Caco-2 (cell line): ENCODE results near the gene PPP1R13B. TPM values are rescaled to one million over a fixed set of nuclear protein-coding genes. Genes with fewer than 3 reads are reported as not detected.
A peak's percentile ranks its signal among the peaks of the same experiment; 100 is the strongest.

Experiments used
- BruUV-seq: library from RNA; stranded (reverse); fragments of 400-500 nt; replicated peaks from 2 replicates; lab custom pipeline; 2021; lab: Mats Ljungman, UMichigan
- CTCF ChIA-PET: fragments of 300-600 bp; sonication (Branson Sonifier 250); formaldehyde crosslinking; loops from one replicate; lab custom pipeline; 2022; ENCODE audit warnings: antibody characterized with exemption; lab: Charles Lee
- POLR2A ChIA-PET: fragments of 300-600 bp; sonication (Branson Sonifier 250); formaldehyde crosslinking; loops from one replicate; lab custom pipeline; 2022; ENCODE audit warnings: antibody characterized with exemption; lab: Charles Lee
- DNase-seq, 2 experiments: peaks; one replicate each; pipeline versions ENCODE4 v3.0.0 to v3.0.0-alpha.2; 2020 to 2022
- H3K27me3 ChIP-seq: replicated peaks from 2 replicates; pipeline ENCODE4 v1.6.0; 2011; ENCODE audit warnings: low read length; ENCODE audit not compliant: control insufficient read depth, insufficient read depth
- H3K36me3 ChIP-seq: 2 replicates; pipeline ENCODE4 v1.5.1; 2011; ENCODE audit warnings: low read length; ENCODE audit not compliant: control insufficient read depth, insufficient read depth
- H3K4me1 ChIP-seq: fragments of 250-450 bp; sonication (Bioruptor Pico); 2 replicates; pipeline ENCODE4 v1.5.1; 2020; ENCODE audit warnings: mild to moderate bottlenecking
- H3K4me3 ChIP-seq: 2 replicates; pipeline ENCODE4 v1.5.1; 2011; ENCODE audit warnings: low read depth, mild to moderate bottlenecking, control low read depth, low read length
- H3K9me3 ChIP-seq: fragments of 250-450 bp; sonication (Bioruptor Pico); 2 replicates; pipeline ENCODE4 v1.5.1; 2020; ENCODE audit warnings: mild to moderate bottlenecking, moderate library complexity
- H3K27ac Mint-ChIP-seq: one replicate; pipeline ENCODE4 v1.8.0; 2022; ENCODE audit warnings: mixed read lengths; ENCODE audit not compliant: unreplicated experiment
- H3K27me3 Mint-ChIP-seq: one replicate; pipeline ENCODE4 v1.8.0; 2022; ENCODE audit warnings: mixed read lengths; ENCODE audit not compliant: insufficient read depth, unreplicated experiment
- H3K36me3 Mint-ChIP-seq: one replicate; pipeline ENCODE4 v1.8.0; 2022; ENCODE audit warnings: mild to moderate bottlenecking, mixed read lengths; ENCODE audit not compliant: insufficient read depth, unreplicated experiment
- H3K4me1 Mint-ChIP-seq: one replicate; pipeline ENCODE4 v1.8.0; 2022; ENCODE audit warnings: low read depth, mixed read lengths; ENCODE audit not compliant: unreplicated experiment
- H3K4me3 Mint-ChIP-seq: one replicate; pipeline ENCODE4 v1.8.0; 2022; ENCODE audit warnings: mild to moderate bottlenecking, moderate library complexity, mixed read lengths; ENCODE audit not compliant: unreplicated experiment
- H3K9me3 Mint-ChIP-seq: one replicate; pipeline ENCODE4 v1.8.0; 2022; ENCODE audit warnings: mixed read lengths; ENCODE audit not compliant: unreplicated experiment
- CTCF ChIP-seq, 2 experiments: fragments of 200-600 bp in 1 of 2; IDR thresholded peaks; 1 replicate in 1 of 2; 2 replicates in 1 of 2; pipeline versions ENCODE4 v1.5.1 to v1.8.0; 2011 to 2022; ENCODE audit warnings: antibody characterized with exemption in 1 of 2, control low read depth in 1 of 2, inconsistent platforms in 1 of 2, low read depth in 1 of 2, low read length in 1 of 2, mild to moderate bottlenecking in 1 of 2, moderate library complexity in 1 of 2; ENCODE audit not compliant: insufficient read depth in 1 of 2, severe bottlenecking in 1 of 2, unreplicated experiment in 1 of 2
- intact Hi-C: fragments of 100-400 bp; cut with micrococcal nuclease; formaldehyde crosslinking; loops from one replicate; pipeline ENCODE4 v1.10.0; 2022; ENCODE audit not compliant: unreplicated experiment
- total RNA-seq: library from RNA; stranded (reverse); gene quantifications from 2 replicates; pipeline ENCODE4 v1.2.3, GENCODE V29; 2022

PPP1R13B gene
- total RNA-seq, 1 experiment from 2014 or later: 15.8 TPM

GRCh38 chr14:103825101-103825500, 22.3 kb downstream of the PPP1R13B start:
- no peaks in the 10 kb centered on the region for H3K36me3 ChIP-seq
- H3K4me3 Mint-ChIP-seq: no peak overlapping the region
- intact Hi-C loops: no loop called here
- H3K27ac Mint-ChIP-seq: peak overlapping the region; percentile 51
- peaks cover 9% of the 10 kb centered on the region for H3K4me1 Mint-ChIP-seq
- no peaks in the 10 kb centered on the region for H3K9me3 Mint-ChIP-seq
- DNase-seq: no peak
- no peaks in the 10 kb centered on the region for H3K36me3 Mint-ChIP-seq
- ChIA-PET POLR2A (interaction anchor here (0.5 to 0.6 kb wide), 2 partner anchors 55 to 954 kb away, joined by 3 to 9 read pairs; no protein-coding TSS in a partner anchor), CTCF (interaction anchor here (0.6 to 1.5 kb wide), 8 partner anchors 13 to 255 kb away, joined by 3 to 12 read pairs (median 4); no protein-coding TSS in a partner anchor)
- TF ChIP-seq CTCF (IDR thresholded peaks at IDR 0.05; ENCODE audit: insufficient read depth in 1 of 2, low read depth in 1 of 2, low read length in 1 of 2, severe bottlenecking in 1 of 2, unreplicated experiment in 1 of 2): no peak
- peaks cover 9% of the 10 kb centered on the region; the same call in 1 of the 2 replicates for H3K4me1 ChIP-seq
- no peaks in the 10 kb centered on the region for H3K27me3 Mint-ChIP-seq
- H3K4me3 ChIP-seq: no peak overlapping the region
- no TSS peak for BruUV-seq
- H3K9me3 ChIP-seq: no peaks in the 10 kb centered on the region
- H3K27me3 ChIP-seq: no peaks in the 10 kb centered on the region

DNA sequence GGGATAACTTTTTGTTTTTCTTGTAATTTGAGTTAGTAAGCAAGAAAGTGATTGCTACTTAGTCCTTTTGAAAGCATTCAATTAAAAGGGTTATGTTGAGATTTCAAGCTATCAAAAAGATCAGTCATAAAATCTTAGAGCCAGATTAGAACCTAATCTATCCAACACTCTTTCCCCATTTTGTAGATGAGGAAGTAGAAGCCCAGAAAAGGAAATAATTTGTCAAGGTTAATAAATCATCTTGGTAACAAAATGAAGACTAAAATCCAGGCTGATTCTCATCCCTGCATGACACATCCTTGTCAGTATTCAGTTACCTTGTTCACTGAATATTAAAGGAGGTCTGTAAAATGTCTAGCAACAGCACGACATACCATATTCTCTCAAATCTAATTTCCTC, 26.5 kb downstream of the PPP1R13B start:
- no peaks in the 10 kb centered on the region for H3K9me3 Mint-ChIP-seq
- no TSS peak for BruUV-seq

GRCh38 chr14:103820382-103820781, 27.0 kb downstream of the PPP1R13B start:
- ChIA-PET CTCF (interaction anchor here (0.7 to 1.4 kb wide), 2 partner anchors 12 to 1270 kb away, joined by 3 to 4 read pairs; no protein-coding TSS in a partner anchor), POLR2A (no interaction called here)
- no peak for TF ChIP-seq CTCF (IDR thresholded peaks at IDR 0.05; ENCODE audit: insufficient read depth in 1 of 2, low read depth in 1 of 2, low read length in 1 of 2, severe bottlenecking in 1 of 2, unreplicated experiment in 1 of 2)
- no peaks in the 10 kb centered on the region for H3K27me3 Mint-ChIP-seq
- H3K9me3 Mint-ChIP-seq: no peaks in the 10 kb centered on the region
- no peaks in the 10 kb centered on the region for H3K36me3 Mint-ChIP-seq
- Histone ChIP-seq H3K4me3 (no peak overlapping the region), H3K27me3 (no peaks in the 10 kb centered on the region), H3K36me3 (no peaks in the 10 kb centered on the region), H3K4me1 (peaks cover 7% of the 10 kb centered on the region; the same call in 1 of the 2 replicates), H3K9me3 (no peaks in the 10 kb centered on the region)
- intact Hi-C loops: no loop called here
- BruUV-seq: no TSS peak
- no peak overlapping the region for H3K27ac Mint-ChIP-seq
- no peak for DNase-seq
- H3K4me1 Mint-ChIP-seq: peaks cover 8% of the 10 kb centered on the region
- H3K4me3 Mint-ChIP-seq: no peak overlapping the region

More for the DNA sequence above, 26.5 kb downstream of the PPP1R13B start:
- ChIA-PET CTCF (interaction anchor here (0.6 to 1.4 kb wide), 3 partner anchors 13 to 1269 kb away, joined by 3 to 4 read pairs (median 4); no protein-coding TSS in a partner anchor), POLR2A (no interaction called here)
- H3K27me3 Mint-ChIP-seq: no peaks in the 10 kb centered on the region
- intact Hi-C loops: no loop called here
- H3K27ac Mint-ChIP-seq: no peak overlapping the region
- H3K4me3 Mint-ChIP-seq: no peak overlapping the region
- no peak overlapping the region for H3K4me3 ChIP-seq
- no peaks in the 10 kb centered on the region for H3K36me3 ChIP-seq
- peaks cover 9% of the 10 kb centered on the region; the same call in 1 of the 2 replicates for H3K4me1 ChIP-seq
- no peak for TF ChIP-seq CTCF (IDR thresholded peaks at IDR 0.05; ENCODE audit: insufficient read depth in 1 of 2, low read depth in 1 of 2, low read length in 1 of 2, severe bottlenecking in 1 of 2, unreplicated experiment in 1 of 2)
- H3K36me3 Mint-ChIP-seq: no peaks in the 10 kb centered on the region
- DNase-seq: no peak
- peaks cover 9% of the 10 kb centered on the region for H3K4me1 Mint-ChIP-seq
- no peaks in the 10 kb centered on the region for H3K9me3 ChIP-seq
- no peaks in the 10 kb centered on the region for H3K27me3 ChIP-seq
